ENCODE results near the gene DBN1. TPM values are rescaled to one million over a fixed set of nuclear protein-coding genes. Genes with fewer than 3 reads are reported as not detected.

The DBN1 gene
- total and polyA plus RNA-seq, 2 of the 8 experiments (the other 6 are each of a cell fraction or from before 2014, with no cell fraction given) = 168 to 333 TPM

GRCh38 chr5:177443144-177443983 lies 30.1 kb downstream of the DBN1 start (continued):
- TF ChIP-seq CHD7 (IDR thresholded peaks at IDR 0.05; ENCODE audit: insufficient replicate concordance, low read length) = no peak
- TF ChIP-seq E2F6 (IDR thresholded peaks at IDR 0.05) = no peak
- no peak for TF ChIP-seq CEBPB (IDR thresholded peaks at IDR 0.05; ENCODE audit: low read depth, low read length)
- no peak for TF ChIP-seq RXRA (IDR thresholded peaks at IDR 0.05; ENCODE audit: insufficient read depth, low read depth, low read length)
- TF ChIP-seq EZH2 (IDR thresholded peaks at IDR 0.05; ENCODE audit: low read depth, low read length, severe bottlenecking) = no peak
